ENCODE measurements around the gene EVI5. TPM values are rescaled to one million over a fixed set of nuclear protein-coding genes. Genes with fewer than 3 reads are reported as not detected.

Gene EVI5
- total RNA-seq, 1 experiment from 2014 or later: 38.2 TPM

GRCh38 chr1:92754000-92754718 is 30.7 kb downstream of the EVI5 start:
- no peak overlapping the region for H3K27ac ChIP-seq (ENCODE audit: low read length)
- POLR2A ChIA-PET (ENCODE audit: unreplicated experiment): interaction anchor here (0.6 kb wide), 1 partner anchor 30 kb away, joined by 3 read pairs; no protein-coding TSS in a partner anchor

GRCh38 chr1:92752719-92753118 is 32.2 kb downstream of the EVI5 start:
- Histone ChIP-seq H3K9me3 (ENCODE audit: low read length) (no peaks in the 10 kb centered on the region), H3K79me2 (ENCODE audit: low read length) (peaks cover 20% of the 10 kb centered on the region), H3K36me3 (ENCODE audit: low read depth, low read length) (no peaks in the 10 kb centered on the region), H3K27ac (ENCODE audit: low read length) (no peak overlapping the region), H4K20me1 (ENCODE audit: low read length) (no peaks in the 10 kb centered on the region; the same call in 1 of the 2 replicates), H3K9ac (ENCODE audit: low read length) (no peak overlapping the region), H3F3A (ENCODE audit: low read length, unreplicated experiment) (no peaks in the 10 kb centered on the region), H3K4me1 (ENCODE audit: insufficient read depth, low read length) (peaks cover 19% of the 10 kb centered on the region), H2AFZ (ENCODE audit: low read length) (no peak overlapping the region), H3K4me2 (ENCODE audit: low read length) (no peak overlapping the region), H3K27me3 (ENCODE audit: low read length) (no peaks in the 10 kb centered on the region), H3K4me3 (ENCODE audit: low read length) (no peak overlapping the region), H3K9me2 (replicated peaks; ENCODE audit: low read length) (no peaks in the 10 kb centered on the region)
- peak; percentile 16 for DNase-seq
- BruUV-seq (replicated peaks): no TSS peak
- no peak for ATAC-seq
- intact Hi-C loops (cut with micrococcal nuclease): no loop called here
- TF ChIP-seq EZH2phosphoT487 (IDR thresholded peaks at IDR 0.05; ENCODE audit: borderline replicate concordance, low read length): no peak
- TF ChIP-seq EZH2 (IDR thresholded peaks at IDR 0.05; ENCODE audit: low read length, unreplicated experiment): no peak
- TF ChIP-seq CTCF (conservative IDR thresholded peaks at IDR 0.05; ENCODE audit: low read depth, low read length): no peak
- ChIA-PET CTCF (no interaction called here), POLR2A (ENCODE audit: unreplicated experiment) (no interaction called here)

More at GRCh38 chr1:92754000-92754718, 30.7 kb downstream of the EVI5 start:
- DNase-seq (peak; percentile 60), ATAC-seq (peak; percentile 97)
- H3K36me3 ChIP-seq (ENCODE audit: low read depth, low read length): no peaks in the 10 kb centered on the region
- H3K4me1 ChIP-seq (ENCODE audit: insufficient read depth, low read length): peaks cover 19% of the 10 kb centered on the region
- CTCF ChIA-PET: interaction anchor here (0.7 kb wide), 2 partner anchors 145 to 313 kb away, joined by 3 to 4 read pairs; no protein-coding TSS in a partner anchor
- no peaks in the 10 kb centered on the region for H3K27me3 ChIP-seq (ENCODE audit: low read length)
- H4K20me1 ChIP-seq (ENCODE audit: low read length): no peaks in the 10 kb centered on the region; the same call in 1 of the 2 replicates
- H3F3A ChIP-seq (ENCODE audit: low read length, unreplicated experiment): no peaks in the 10 kb centered on the region
- H3K79me2 ChIP-seq (ENCODE audit: low read length): 0 out of 2 replicates have a peak, but pooled peaks cover 11% of the 10 kb centered on the region
- BruUV-seq (replicated peaks): no TSS peak
- TF ChIP-seq CTCF (conservative IDR thresholded peaks at IDR 0.05; ENCODE audit: low read depth, low read length) (no peak), EZH2 (IDR thresholded peaks at IDR 0.05; ENCODE audit: low read length, unreplicated experiment) (no peak), EZH2phosphoT487 (IDR thresholded peaks at IDR 0.05; ENCODE audit: borderline replicate concordance, low read length) (no peak)
- intact Hi-C loops (cut with micrococcal nuclease): no loop called here
- no peak overlapping the region for H3K9ac ChIP-seq (ENCODE audit: low read length)
- no peak overlapping the region for H3K4me3 ChIP-seq (ENCODE audit: low read length)
- H2AFZ ChIP-seq (ENCODE audit: low read length): no peak overlapping the region
- no peaks in the 10 kb centered on the region for H3K9me2 ChIP-seq (replicated peaks; ENCODE audit: low read length)
- no peak overlapping the region for H3K4me2 ChIP-seq (ENCODE audit: low read length)
- no peaks in the 10 kb centered on the region for H3K9me3 ChIP-seq (ENCODE audit: low read length)

Measured in PC-3 (cell line).